NCI-H2171 (cell line): Measurements from ENCODE around the gene LLGL1.

Source experiments
- DNase-seq: peaks from one replicate; lab custom pipeline; 2025; lab: John Stamatoyannopoulos, UW

Gene LLGL1

GRCh38 chr17:18229771-18230170, 4.3 kb downstream of the LLGL1 start:
- no peak for DNase-seq

- no peak for DNase-seq
These were observed 5.1 kb downstream of the LLGL1 start for GRCh38 chr17:18230288-18231141.

GRCh38 chr17:18231164-18231563, 5.7 kb downstream of the LLGL1 start:
- no peak for DNase-seq

GRCh38 chr17:18233803-18234518, 8.5 kb downstream of the LLGL1 start:
- no peak for DNase-seq

- DNase-seq: no peak
These were observed 9.5 kb downstream of the LLGL1 start for GRCh38 chr17:18234853-18235380.

- no peak for DNase-seq
These were observed 10.4 kb downstream of the LLGL1 start for GRCh38 chr17:18235743-18236256.

GRCh38 chr17:18236494-18236893, 11.1 kb downstream of the LLGL1 start:
- no peak for DNase-seq

- DNase-seq: no peak
These were observed 12.0 kb downstream of the LLGL1 start for GRCh38 chr17:18237461-18237860.

GRCh38 chr17:18238299-18238698, 12.9 kb downstream of the LLGL1 start:
- DNase-seq: no peak

- DNase-seq: no peak
These were observed 15.0 kb downstream of the LLGL1 start for GRCh38 chr17:18240449-18240848.

GRCh38 chr17:18241229-18241871, 15.9 kb downstream of the LLGL1 start:
- no peak for DNase-seq

GRCh38 chr17:18245038-18245776, 19.8 kb downstream of the LLGL1 start:
- no peak for DNase-seq

- DNase-seq: no peak
These were observed 20.8 kb downstream of the LLGL1 start for GRCh38 chr17:18246109-18246725.

GRCh38 chr17:18246880-18247612, 21.6 kb downstream of the LLGL1 start:
- DNase-seq: peak; percentile 52

- no peak for DNase-seq
These were observed 22.2 kb downstream of the LLGL1 start for GRCh38 chr17:18247613-18248001.

GRCh38 chr17:18248300-18248731, 22.9 kb downstream of the LLGL1 start:
- DNase-seq: peak; percentile 48

GRCh38 chr17:18248811-18249210, 23.4 kb downstream of the LLGL1 start:
- DNase-seq: no peak

- DNase-seq: no peak
These were observed 24.8 kb downstream of the LLGL1 start for GRCh38 chr17:18250259-18250658.

GRCh38 chr17:18250708-18251107, 25.3 kb downstream of the LLGL1 start:
- DNase-seq: no peak

- DNase-seq: no peak
These were observed 25.8 kb downstream of the LLGL1 start for GRCh38 chr17:18251204-18251603.
